Amniotic stem cell (primary cell): ENCODE measurements around the gene ARHGDIG.
"Not testable (repeated sequence)": the region's sequence is repeated elsewhere in the genome, so short reads cannot be mapped to it uniquely, and the experiment has no call there.

Source experiments
- DNase-seq: peaks from one replicate; lab custom pipeline; 2025; lab: John Stamatoyannopoulos, UW

ARHGDIG gene

GRCh38 chr16:264440-264951, 15.9 kb upstream of the ARHGDIG start:
- no peak for DNase-seq

GRCh38 chr16:265002-265529, 15.3 kb upstream of the ARHGDIG start:
- DNase-seq: no peak

- DNase-seq: no peak
These were observed 14.7 kb upstream of the ARHGDIG start for GRCh38 chr16:265711-266110.

GRCh38 chr16:266258-267164, 13.9 kb upstream of the ARHGDIG start:
- DNase-seq: no peak

GRCh38 chr16:267562-267961, 12.8 kb upstream of the ARHGDIG start:
- not testable (repeated sequence) for DNase-seq

GRCh38 chr16:268141-269053, 12.0 kb upstream of the ARHGDIG start:
- no peak for DNase-seq

- no peak for DNase-seq
These were observed 11.2 kb upstream of the ARHGDIG start for GRCh38 chr16:269061-269796.

- DNase-seq: no peak
These were observed 9.8 kb upstream of the ARHGDIG start for GRCh38 chr16:270381-271255.

GRCh38 chr16:272633-273546, 7.5 kb upstream of the ARHGDIG start:
- DNase-seq: no peak

- DNase-seq: no peak
These were observed 6.6 kb upstream of the ARHGDIG start for GRCh38 chr16:273547-274421.

GRCh38 chr16:275041-275641, 5.2 kb upstream of the ARHGDIG start:
- no peak for DNase-seq

- no peak for DNase-seq
These were observed 4.6 kb upstream of the ARHGDIG start, which contains the start of gene RGS11 for GRCh38 chr16:275786-276232. RGS11 (minus strand) TSS chr16:275944; CDS start chr16:275911, 33 bp downstream.

- DNase-seq: no peak
These were observed 3.8 kb upstream of the ARHGDIG start for GRCh38 chr16:276426-277077.

GRCh38 chr16:278863-279366, 1.5 kb upstream of the ARHGDIG start:
- no peak for DNase-seq

GRCh38 chr16:279531-279930, 860 bp upstream of the ARHGDIG start:
- DNase-seq: no peak

- no peak for DNase-seq
These were observed 358 bp upstream of the ARHGDIG start for GRCh38 chr16:280005-280460.
